ENCODE measurements around the gene ERRFI1.

GRCh38 chr1:8073112-8073855, 47.2 kb upstream of the ERRFI1 start:
- no peak for TF ChIP-seq YY1 (IDR thresholded peaks at IDR 0.05; ENCODE audit: insufficient read depth, insufficient read length)
- TF ChIP-seq SUZ12 (IDR thresholded peaks at IDR 0.05; ENCODE audit: extremely low read depth, insufficient read depth, insufficient read length), result no peak
- no peak for TF ChIP-seq ZNF274 (IDR thresholded peaks at IDR 0.05; ENCODE audit: low read depth, low read length)

Data from NT2/D1 (cell line).